GM12865 (cell line): ENCODE results near the gene ACAD9.
"Not testable (repeated sequence)": the region's sequence is repeated elsewhere in the genome, so short reads cannot be mapped to it uniquely, and the experiment has no call there.

ENCODE experiments used
- DNase-seq: peaks from one replicate; pipeline ENCODE4 v3.0.0; 2010; ENCODE audit warnings: low read depth
- H3K4me3 ChIP-seq: 2 replicates; pipeline ENCODE4 v1.5.1; 2011; ENCODE audit warnings: mild to moderate bottlenecking, low read depth, low read length, control low read depth
- CTCF ChIP-seq: IDR thresholded peaks from 2 replicates; pipeline ENCODE4 v1.5.1; 2011; ENCODE audit warnings: low read length, control low read depth, low read depth, inconsistent platforms; ENCODE audit not compliant: insufficient read depth; ENCODE audit errors: missing control alignments

Gene ACAD9

GRCh38 chr3:128863560-128863959 is 15.9 kb upstream of the ACAD9 start:
- peak; percentile 28 for TF ChIP-seq CTCF
- H3K4me3 ChIP-seq, result no peak overlapping the region
- DNase-seq, result no peak

- no peak overlapping the region for H3K4me3 ChIP-seq
- no peak for TF ChIP-seq CTCF
- no peak for DNase-seq
Measured at GRCh38 chr3:128864351-128864811, 15.0 kb upstream of the ACAD9 start.

DNA sequence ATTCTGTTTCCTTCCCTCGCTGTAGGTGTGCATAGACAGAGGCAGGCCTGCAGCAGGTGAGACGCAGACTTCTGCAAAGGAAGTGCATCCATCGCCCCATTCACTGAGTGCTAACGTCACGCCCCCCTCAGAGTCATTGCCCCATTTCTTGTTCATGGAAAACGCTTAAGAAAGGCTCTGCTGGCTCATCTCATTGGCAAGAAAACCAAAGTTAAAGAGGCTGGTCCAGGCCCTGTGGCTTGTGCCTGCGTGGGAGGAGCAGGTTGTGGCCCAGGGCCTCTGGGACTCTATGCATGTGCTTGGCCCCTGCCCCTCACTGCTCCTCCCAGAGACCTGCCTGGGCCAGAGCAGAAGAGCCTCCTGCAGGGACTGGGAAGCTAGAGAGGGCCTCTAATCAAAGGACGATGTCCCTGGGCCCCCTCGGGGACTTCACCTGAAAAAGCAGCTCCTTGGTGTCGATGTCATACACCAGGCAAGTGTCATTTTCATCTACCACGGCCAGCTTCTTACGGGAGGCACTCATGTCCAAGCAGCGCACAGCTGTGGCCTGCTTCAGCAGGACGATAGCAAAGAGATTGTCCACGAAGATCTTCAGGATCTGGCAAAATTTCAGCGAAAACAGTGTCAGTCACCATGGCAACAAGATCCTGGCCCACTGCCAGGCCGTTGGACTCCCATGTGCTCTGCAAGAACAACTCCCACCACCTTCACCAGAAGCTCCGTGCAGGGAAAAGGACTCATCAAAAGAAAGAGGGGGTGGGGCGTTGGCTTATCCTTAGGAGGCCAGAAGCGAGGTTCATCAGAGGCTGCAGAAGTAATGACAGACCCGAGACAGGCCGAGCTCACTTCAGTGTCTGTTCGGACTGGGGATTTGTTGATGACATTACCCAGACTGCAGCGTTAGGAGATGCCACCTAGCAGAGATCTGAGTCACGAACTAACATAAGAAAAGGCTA is 14.3 kb upstream of the ACAD9 start:
- DNase-seq, H3K4me3 ChIP-seq: not testable (repeated sequence)

DNA sequence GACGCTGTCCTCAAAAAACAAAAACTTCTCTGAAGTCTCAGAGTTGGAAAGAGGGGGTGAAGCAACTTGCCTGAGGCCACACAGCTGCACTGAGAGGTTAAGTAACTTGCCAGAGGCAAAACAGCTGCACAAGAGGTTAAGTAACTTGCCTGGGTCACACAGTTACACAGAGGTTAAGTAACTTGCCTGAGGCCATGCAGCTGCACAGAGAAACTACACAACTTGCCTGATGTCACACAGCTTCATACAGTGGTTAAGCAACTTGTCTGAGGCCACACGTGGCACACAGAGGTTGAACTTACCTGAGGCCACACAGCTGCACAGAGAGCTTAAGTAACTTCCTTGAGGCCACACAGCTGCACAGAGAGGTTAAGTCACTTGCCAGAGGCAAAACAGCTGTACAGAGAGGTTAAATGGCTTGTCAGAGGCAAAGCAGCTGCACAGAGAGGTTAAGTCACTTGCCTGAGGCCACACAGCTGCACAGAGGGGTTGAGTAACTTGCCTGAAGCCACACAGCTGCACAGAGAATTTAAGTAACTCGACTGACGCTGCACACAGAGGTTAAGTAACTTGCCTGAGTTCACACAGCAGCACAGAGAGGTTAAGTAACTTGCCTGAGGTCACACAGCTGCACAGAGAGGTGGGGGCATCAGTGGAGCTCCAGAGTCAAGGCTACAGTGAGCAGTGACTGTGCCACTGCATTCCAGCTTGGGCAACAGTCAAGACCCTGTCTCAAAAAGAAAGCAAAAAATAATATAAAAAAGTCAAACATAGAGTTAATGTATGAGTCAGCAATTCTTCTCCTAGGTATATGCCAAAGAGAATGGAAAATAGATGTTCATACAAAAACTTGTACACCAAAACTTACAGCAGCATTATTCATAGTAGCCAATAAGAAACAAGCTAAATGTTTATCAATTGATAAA is 12.0 kb upstream of the ACAD9 start:
- no peak for TF ChIP-seq CTCF
- no peak for DNase-seq
- no peak overlapping the region for H3K4me3 ChIP-seq

DNA sequence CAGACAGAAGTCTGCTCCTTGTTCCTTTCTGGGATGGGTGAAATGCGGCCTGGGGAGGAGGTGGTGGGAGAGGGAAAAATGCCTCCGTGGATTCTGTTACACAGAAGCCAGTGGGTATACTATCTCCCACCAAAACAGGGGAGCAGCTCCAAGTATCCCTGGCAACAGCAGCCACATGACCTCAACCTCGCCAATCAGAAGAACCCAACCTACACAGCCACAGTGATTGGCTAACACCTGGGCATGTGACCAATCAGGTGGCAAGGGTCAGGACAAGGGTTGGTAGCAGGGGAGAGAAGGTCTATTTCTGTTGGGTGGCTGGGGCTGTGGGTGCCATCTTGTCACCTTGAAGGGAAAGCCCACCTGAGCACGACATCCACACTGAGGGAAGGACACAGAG is 9.1 kb upstream of the ACAD9 start:
- no peak overlapping the region for H3K4me3 ChIP-seq
- DNase-seq, result peak; percentile 24
- TF ChIP-seq CTCF, result no peak

DNA sequence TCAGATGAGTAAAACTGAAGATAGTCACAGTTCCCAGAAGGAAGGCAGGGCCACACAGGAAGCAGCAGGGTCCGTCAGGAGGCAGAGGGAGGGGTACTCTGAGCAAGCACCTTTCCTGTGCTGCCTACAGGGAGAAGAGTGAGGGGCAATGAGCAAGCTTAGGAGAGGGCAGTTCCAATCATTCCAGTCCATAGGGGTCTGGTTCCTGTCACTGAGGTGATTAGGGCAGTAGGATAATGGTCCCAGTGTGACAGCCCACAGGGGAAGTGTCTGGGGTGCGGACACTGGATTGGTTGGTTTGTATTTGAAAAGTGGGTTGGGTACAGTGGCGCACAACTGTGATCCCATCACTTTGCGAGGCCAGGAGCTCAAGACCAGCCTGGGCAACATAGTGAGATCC is 7.1 kb upstream of the ACAD9 start:
- DNase-seq, result no peak
- no peak for TF ChIP-seq CTCF
- no peak overlapping the region for H3K4me3 ChIP-seq

DNA sequence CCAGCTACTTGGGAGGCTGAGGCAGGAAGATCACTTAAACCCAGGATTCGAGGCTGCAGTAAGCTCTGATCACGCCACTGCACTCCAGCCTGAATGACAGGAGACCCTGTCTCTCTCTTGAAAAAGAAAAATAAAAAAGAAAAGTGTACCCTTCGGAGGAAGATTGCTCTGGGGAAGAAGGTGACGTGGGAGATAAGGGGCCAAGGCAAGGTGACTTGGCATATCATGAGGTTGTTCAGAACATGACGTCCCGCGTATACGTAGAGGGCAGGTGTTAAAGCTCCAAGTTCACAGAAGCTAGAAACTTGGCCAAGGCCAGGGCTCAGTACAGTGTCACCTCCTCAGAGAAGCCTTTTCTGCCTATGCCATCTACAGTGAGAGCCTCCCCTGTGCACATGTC is 6.7 kb upstream of the ACAD9 start:
- DNase-seq, result no peak
- no peak overlapping the region for H3K4me3 ChIP-seq
- no peak for TF ChIP-seq CTCF
